IPS-NIHi11 (cell line): ENCODE data around the gene RRP8.

Experiments used
- DNase-seq: peaks from one replicate; pipeline ENCODE4 v3.0.0; 2012; ENCODE audit warnings: mixed read lengths, low spot score

RRP8 gene

DNA sequence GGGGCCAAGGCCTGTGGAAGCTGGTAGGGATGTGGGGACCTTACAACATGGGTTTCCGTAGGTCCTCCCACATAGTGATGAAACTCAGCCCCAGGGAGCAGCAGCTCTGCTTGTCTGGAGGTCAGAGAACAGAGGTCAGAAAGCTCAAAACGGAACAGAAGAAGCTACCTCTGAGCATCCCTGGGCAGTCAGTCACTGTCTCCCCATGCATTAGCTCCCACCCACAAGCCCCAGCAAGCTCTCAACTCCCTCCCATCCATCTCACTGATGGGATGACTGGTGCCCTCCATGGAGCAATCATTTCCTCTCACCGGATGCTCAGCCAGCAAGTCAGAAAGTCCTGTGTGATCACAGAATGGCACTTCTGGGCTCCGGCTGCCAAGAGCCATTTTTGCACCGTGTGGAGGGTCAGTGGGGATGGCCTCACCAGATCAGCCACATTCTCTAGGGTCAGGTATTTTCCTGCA lies 13.9 kb upstream of the RRP8 start:
- no peak for DNase-seq

DNA sequence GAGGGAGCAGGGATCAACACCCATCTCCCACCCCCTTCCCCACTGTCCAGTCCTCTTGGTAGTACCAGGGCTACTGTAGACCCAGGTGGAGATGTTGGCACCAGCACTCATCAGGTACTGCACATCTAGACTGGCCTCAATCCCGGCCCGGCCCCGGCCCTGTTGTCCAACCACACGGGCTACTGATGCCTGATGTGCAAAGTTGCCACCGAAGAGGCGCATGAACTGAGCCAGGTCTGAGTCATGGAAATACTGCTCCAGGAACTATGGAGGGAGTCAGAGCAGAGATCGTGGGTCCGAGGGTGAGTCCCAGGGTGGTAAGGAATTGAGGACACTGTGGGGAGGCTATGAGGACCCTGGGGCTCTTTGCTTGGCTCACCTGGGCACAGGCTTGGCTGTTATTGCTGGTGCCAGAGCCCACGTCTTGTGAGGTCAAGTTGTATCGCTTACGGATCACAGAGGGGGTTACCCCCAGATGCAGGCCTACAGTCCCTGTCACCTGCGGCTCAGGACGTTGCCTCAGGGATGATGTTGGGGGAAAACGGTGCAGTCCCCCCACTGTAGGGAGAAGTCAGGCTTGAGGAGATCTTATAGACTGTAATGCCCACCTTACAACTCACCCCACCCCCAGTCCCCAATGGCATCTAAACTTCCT lies 13.3 kb upstream of the RRP8 start:
- DNase-seq, result no peak

- no peak for DNase-seq
Observed at GRCh38 chr11:6615882-6616585, 12.6 kb upstream of the RRP8 start.

- no peak for DNase-seq
Observed at GRCh38 chr11:6615046-6615445, 11.6 kb upstream of the RRP8 start.

DNA sequence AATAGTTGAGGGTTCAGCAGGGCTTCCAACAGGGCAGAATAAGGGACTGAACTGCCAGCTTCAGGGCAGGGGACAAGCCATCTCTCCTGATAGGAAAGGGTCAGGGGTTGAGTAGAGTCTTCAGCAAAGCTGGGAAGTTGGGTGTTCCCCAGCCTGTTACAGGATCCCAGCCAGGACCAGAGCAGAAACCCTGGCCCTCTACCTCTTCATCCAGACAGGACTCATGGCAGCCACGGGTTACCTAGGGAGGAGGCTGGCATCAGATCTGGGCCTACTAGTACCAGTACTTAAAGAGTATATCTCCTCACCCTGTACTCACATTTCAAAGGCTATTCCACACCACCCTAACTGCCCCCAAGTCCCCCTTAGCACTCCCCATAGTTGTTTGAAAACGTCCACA lies 11.0 kb upstream of the RRP8 start:
- DNase-seq, result no peak

- DNase-seq, result no peak
Observed at GRCh38 chr11:6613496-6613895, 10.1 kb upstream of the RRP8 start.

GRCh38 chr11:6612213-6613041 lies 9.0 kb upstream of the RRP8 start, which contains the start of gene TAF10:
Gene TAF10 (minus strand): TSS chr11:6612216. CDS start chr11:6612189, 27 bp downstream.
- DNase-seq, result peak; percentile 89

GRCh38 chr11:6611963-6612212 lies 8.5 kb upstream of the RRP8 start:
- no peak for DNase-seq

- DNase-seq, result no peak
Observed at GRCh38 chr11:6611092-6611962, 7.9 kb upstream of the RRP8 start.

GRCh38 chr11:6610591-6610990 lies 7.2 kb upstream of the RRP8 start:
- no peak for DNase-seq

DNA sequence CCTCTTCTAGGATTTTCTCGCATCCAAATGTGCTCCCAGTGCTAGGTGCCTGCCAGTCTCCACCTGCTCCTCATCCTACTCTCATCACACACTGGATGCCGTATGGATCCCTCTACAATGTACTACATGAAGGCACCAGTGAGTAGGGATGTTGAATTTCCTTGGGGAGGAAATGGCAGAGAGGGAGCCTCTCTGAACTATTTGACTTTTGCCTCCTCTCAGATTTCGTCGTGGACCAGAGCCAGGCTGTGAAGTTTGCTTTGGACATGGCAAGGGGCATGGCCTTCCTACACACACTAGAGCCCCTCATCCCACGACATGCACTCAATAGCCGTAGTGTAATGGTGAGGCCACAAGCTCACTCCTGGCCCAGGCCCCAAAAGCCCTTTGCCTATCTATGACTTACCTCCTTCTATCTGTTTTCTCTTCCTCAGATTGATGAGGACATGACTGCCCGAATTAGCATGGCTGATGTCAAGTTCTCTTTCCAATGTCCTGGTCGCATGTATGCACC lies 6.1 kb upstream of the RRP8 start:
- DNase-seq, result no peak

DNA sequence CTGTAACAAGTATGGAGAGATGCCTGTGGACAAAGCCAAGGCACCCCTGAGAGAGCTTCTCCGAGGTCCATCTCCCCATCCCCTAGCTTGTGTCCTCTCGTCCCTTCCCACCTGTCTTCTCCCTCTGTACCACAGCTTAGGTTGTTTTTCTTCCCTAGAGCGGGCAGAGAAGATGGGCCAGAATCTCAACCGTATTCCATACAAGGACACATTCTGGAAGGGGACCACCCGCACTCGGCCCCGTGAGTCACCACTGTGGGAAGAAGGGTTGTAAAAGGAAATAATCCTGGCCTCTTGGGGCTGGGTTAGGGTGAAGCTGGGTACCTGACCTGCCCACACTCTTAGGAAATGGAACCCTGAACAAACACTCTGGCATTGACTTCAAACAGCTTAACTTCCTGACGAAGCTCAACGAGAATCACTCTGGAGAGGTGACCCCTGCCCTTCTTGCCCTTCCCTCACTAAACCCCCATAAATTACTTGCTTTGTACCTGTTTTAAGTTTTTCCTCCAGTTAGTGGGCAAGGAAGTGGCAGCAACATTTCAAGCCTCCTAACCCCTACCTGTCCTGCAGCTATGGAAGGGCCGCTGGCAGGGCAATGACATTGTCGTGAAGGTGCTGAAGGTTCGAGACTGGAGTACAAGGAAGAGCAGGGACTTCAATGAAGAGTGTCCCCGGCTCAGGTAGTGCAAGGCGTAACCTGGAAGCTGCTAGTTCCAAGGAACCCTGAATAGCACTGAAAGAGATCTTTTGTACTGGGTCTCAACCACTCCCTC lies 5.5 kb upstream of the RRP8 start:
- DNase-seq, result no peak

DNA sequence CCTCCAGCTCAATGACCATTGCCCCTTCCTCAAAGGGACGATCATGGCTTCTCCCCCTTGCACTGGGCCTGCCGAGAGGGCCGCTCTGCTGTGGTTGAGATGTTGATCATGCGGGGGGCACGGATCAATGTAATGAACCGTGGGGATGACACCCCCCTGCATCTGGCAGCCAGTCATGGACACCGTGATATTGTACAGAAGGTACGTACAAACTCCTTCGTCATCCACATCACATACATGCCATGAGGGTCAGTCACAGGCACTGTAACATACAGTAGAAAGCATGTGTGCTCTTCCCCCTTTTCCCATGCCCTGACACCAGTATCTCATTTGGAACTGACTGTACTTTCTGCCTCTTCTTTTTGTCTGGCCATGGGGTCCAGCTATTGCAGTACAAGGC lies 4.6 kb upstream of the RRP8 start:
- no peak for DNase-seq

DNA sequence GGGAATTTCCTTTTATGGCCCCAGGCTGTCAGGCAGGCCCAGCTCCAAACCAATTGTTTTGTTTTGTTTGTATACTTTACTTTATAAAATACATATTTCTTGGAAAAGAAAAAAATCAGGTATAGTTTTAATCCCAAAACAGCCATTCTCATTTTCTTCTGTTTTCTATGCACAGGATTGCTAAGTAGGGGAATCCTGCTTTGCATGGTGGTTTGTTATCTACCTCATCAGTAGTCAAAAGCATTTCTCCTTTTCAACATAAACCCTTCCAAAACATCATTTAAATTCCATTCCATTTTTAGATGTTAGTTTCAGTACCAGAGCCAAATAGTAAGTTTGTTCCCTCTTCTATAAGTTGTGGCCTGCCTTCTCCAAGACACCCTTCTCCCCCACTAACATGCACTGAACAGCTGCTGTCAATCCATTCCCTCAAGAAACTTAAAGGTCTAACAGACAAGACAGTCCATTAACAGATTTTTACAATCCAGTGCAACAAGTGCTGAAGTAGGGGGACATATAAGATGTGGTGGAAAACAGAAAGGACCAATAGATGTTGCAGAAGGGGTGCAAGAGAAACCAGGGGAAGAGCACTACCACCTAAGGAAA lies 3.9 kb upstream of the RRP8 start:
- DNase-seq, result no peak

GRCh38 chr11:6606471-6607189 lies 3.2 kb upstream of the RRP8 start:
- peak; percentile 91 for DNase-seq

DNA sequence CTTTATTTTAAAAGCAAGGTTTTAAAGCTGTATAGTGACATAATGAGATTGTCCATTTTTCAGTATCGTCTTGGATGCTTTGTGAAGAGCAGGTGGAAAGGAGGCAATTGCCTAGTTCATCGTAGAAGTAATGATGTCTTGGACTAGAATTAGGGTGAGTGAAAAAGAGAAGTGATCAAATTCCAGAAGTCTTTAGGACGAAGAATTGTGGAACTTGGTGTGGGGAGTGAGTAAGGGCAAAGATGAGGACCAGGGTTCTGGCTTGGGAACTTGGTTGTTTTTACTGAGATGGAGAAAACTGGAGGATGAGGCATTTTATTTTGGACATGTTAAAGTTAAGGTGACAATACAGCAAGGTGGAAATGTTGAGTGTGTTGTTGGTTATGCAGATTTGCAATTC lies 1.4 kb upstream of the RRP8 start:
- no peak for DNase-seq

DNA sequence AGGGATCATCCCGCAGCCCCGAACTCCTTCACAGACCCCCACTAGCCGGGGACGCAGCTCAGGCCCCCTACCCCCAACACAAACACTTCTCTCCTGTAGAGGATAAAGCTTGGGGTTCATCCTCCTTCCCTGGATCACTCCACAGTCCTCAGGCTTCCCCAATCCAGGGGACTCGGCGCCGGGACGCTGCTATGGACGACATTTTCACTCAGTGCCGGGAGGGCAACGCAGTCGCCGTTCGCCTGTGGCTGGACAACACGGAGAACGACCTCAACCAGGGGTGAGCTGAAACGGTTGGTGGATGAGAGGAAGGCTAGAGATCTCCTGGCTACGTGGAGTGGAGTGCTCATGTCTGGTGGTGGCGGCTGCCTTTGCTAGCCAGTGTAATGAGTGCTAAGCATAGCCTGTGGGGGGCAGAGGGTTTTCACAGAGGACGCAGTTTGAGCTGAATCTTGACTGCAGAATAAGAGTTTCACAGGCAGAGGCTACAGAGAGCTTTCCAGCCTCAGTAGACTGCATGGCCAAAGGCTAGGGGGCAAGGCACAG lies 738 bp upstream of the RRP8 start:
- peak; percentile 42 for DNase-seq

DNA sequence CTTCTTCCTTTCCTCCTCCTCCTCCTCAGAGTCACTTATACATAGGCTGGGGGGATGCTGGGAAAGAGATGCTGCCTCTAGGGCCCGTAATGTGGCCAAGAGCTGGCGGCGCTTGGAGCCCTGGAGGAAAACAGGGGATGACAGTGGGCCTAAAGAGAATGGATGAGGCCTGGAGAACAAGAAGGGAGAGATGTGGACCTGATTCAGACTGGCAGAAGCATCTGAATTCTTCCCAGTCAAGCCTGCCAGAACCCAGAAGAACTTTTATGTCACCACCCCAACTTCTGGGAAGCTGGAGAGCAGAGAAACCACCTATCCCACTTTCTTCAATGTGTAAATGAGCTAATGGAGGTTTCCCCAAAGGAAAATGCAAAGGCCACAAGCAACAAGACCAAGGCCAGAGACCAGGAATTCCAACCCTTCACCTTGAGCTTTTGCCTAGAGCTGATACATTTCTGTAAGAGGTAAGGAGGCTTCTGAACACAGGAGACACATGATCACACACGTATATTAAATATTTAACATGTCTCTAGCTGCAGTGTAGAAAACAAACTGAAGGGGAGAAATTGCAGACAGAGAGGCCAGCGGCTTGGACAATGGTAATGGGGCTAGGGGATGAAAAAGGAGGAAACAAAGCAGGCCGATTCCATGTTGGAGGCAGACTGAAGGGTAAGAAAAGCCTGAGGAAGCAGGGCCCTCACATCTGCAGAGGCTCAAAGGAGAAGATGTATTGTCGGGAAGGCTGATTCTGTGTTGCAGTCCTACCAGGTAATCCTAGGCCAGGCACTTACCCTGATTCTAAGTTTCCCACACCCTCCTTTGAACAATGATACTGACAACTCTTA lies 1.1 kb downstream of the RRP8 start:
- no peak for DNase-seq

- DNase-seq, result no peak
Observed at GRCh38 chr11:6601041-6601461, 2.4 kb downstream of the RRP8 start.
